ENCODE data around the gene FOXC2. TPM values are rescaled to one million over a fixed set of nuclear protein-coding genes. Genes with fewer than 3 reads are reported as not detected.

Gene FOXC2
- total and polyA plus RNA-seq, 9 of the 15 experiments (the other 6 are each of a cell fraction or from before 2014, with no cell fraction given): 0.01 to 0.11 (median 0.10) TPM; not detected in 5

- intact Hi-C loops (cut with micrococcal nuclease) (no loop called here), in situ Hi-C loops (cut with MboI) (loop anchor here (25.0 kb wide), 1 partner anchor 1064 kb away; no protein-coding TSS in a partner anchor)
- BruUV-seq (replicated peaks): no TSS peak
- Histone ChIP-seq H3K9me3 (replicated peaks; ENCODE audit: control insufficient read depth, insufficient read depth, low read depth, low read length) (no peaks in the 10 kb centered on the region), H3K79me2 (ENCODE audit: control insufficient read depth, insufficient read depth, low read length) (no peaks in the 10 kb centered on the region), H3K4me3 (no peak overlapping the region), H3K9me1 (ENCODE audit: control insufficient read depth, insufficient read depth, low read length) (no peaks in the 10 kb centered on the region), H3K27me3 (ENCODE audit: control insufficient read depth in 2 of 2, insufficient read depth in 2 of 2, low read length in 2 of 2) (peaks cover 34 to 67% of the 10 kb centered on the region in 2 experiments), H3K36me3 (ENCODE audit: control insufficient read depth, insufficient read depth, low read length) (no peaks in the 10 kb centered on the region), H4K20me1 (replicated peaks; ENCODE audit: control insufficient read depth, insufficient read depth, low read length) (peaks cover 4% of the 10 kb centered on the region), H2AFZ (ENCODE audit: low read depth, low read length) (no peak overlapping the region), H3K9ac (ENCODE audit: insufficient read depth in 1 of 2, low read depth in 2 of 2, low read length in 2 of 2) (no peak overlapping the region), H3K27ac (ENCODE audit: extremely low read depth, low read depth, low read length) (no peak overlapping the region), H3K4me1 (replicated peaks in 1 of 2; ENCODE audit: control insufficient read depth in 2 of 2, insufficient read depth in 2 of 2, low read length in 2 of 2) (peaks cover 0 to 14% of the 10 kb centered on the region in 2 experiments; a peak in 3 of 5 replicates), H3K4me2 (ENCODE audit: insufficient read depth, low read length) (no peak overlapping the region)
- TF ChIP-seq L3MBTL2 (IDR thresholded peaks at IDR 0.05): no peak
- TF ChIP-seq TRIM28 (IDR thresholded peaks at IDR 0.05): no peak
- TF ChIP-seq NR1H2 (CRISPR knock-in tag; IDR thresholded peaks at IDR 0.05): no peak
- TF ChIP-seq ZNF408 (CRISPR knock-in tag; IDR thresholded peaks at IDR 0.05; ENCODE audit: low read depth): no peak
- no peak for TF ChIP-seq PRDM10 (IDR thresholded peaks at IDR 0.05; ENCODE audit: partially characterized antibody)
- no peak for TF ChIP-seq RBM25 (IDR thresholded peaks at IDR 0.05; ENCODE audit: low read depth, low read length, severe bottlenecking)
- TF ChIP-seq LARP7 (IDR thresholded peaks at IDR 0.05): no peak
- no peak for DNase-seq (ENCODE audit: extremely low read depth in 1 of 4, low spot score in 3 of 4)
- WGBS (ENCODE audit: insufficient coverage, low coverage, missing lambda C conversion rate): 0% methylated on average over 8 of the region's 8 CpGs
- POLR2A ChIA-PET: interaction anchor here (0.6 kb wide), 1 partner anchor 141 kb away, joined by 3 read pairs; no protein-coding TSS in a partner anchor
- CTCF ChIA-PET (ENCODE audit: low intra/inter-chr PET ratio): no interaction called here
- no peak for FAIRE-seq
- no peak for ATAC-seq
Observed at GRCh38 chr16:86573215-86573614, 6.6 kb downstream of the FOXC2 start.
